Neural cell (in vitro differentiated cells): ENCODE data around the gene MYCBP2. TPM values are rescaled to one million over a fixed set of nuclear protein-coding genes. Genes with fewer than 3 reads are reported as not detected.

ENCODE experiments used
- H2AFZ ChIP-seq: fragments of 200-600, 300-800 bp; sonication (generic), shearing (Covaris generic); 2 replicates; pipeline ENCODE4 v1.6.0; 2014; ENCODE audit warnings: low read depth, mild to moderate bottlenecking, antibody characterized with exemption, low read length, moderate library complexity
- H3F3A ChIP-seq: fragments of 200-600 bp; shearing (Covaris generic); 2 replicates; pipeline ENCODE4 v1.6.1; 2016; ENCODE audit warnings: mild to moderate bottlenecking, moderate library complexity, mixed read lengths, antibody characterized with exemption, low read length; ENCODE audit not compliant: insufficient read depth, poor library complexity, severe bottlenecking
- H3K27ac ChIP-seq: fragments of 200-600, 300-800 bp; sonication (generic), shearing (Covaris generic); 2 replicates; pipeline ENCODE4 v1.5.1; 2014; ENCODE audit warnings: mild to moderate bottlenecking, low read length, moderate library complexity
- H3K27me3 ChIP-seq: fragments of 300-800, 200-600 bp; sonication (generic), shearing (Covaris generic); 2 replicates; pipeline ENCODE4 v1.6.0; 2014; ENCODE audit warnings: mild to moderate bottlenecking, low read depth, low read length, moderate library complexity; ENCODE audit not compliant: insufficient read depth
- H3K36me3 ChIP-seq: fragments of 300-800, 200-600 bp; sonication (generic), shearing (Covaris generic); 2 replicates; pipeline ENCODE4 v1.5.1; 2014; ENCODE audit warnings: mild to moderate bottlenecking, antibody characterized with exemption, low read length, moderate library complexity; ENCODE audit not compliant: insufficient read depth
- H3K4me2 ChIP-seq: fragments of 300-800, 200-600 bp; sonication (generic), shearing (Covaris generic); 2 replicates; pipeline ENCODE4 v1.6.0; 2014; ENCODE audit warnings: mild to moderate bottlenecking, low read length
- H3K4me3 ChIP-seq: fragments of 300-800, 200-600 bp; sonication (generic), shearing (Covaris generic); 2 replicates; pipeline ENCODE4 v1.5.1; 2014; ENCODE audit warnings: mild to moderate bottlenecking, low read length, moderate library complexity
- H3K79me2 ChIP-seq: fragments of 200-600 bp; shearing (Covaris generic); replicated peaks from 2 replicates; pipeline ENCODE4 v1.6.0; 2014; ENCODE audit warnings: mild to moderate bottlenecking, low read length, moderate library complexity; ENCODE audit not compliant: insufficient read depth
- H3K9ac ChIP-seq: fragments of 300-800, 200-600 bp; sonication (generic), shearing (Covaris generic); 2 replicates; pipeline ENCODE4 v1.6.1; 2016; ENCODE audit warnings: mild to moderate bottlenecking, low read length, mixed read lengths
- H3K9me2 ChIP-seq: fragments of 200-600 bp; shearing (Covaris generic); 2 replicates; pipeline ENCODE4 v1.6.1; 2016; ENCODE audit warnings: mild to moderate bottlenecking, low read length, mixed read lengths; ENCODE audit not compliant: insufficient read depth
- H3K9me3 ChIP-seq: fragments of 200-600, 300-800 bp; sonication (generic), shearing (Covaris generic); 2 replicates; pipeline ENCODE4 v1.6.1; 2016; ENCODE audit warnings: mild to moderate bottlenecking, mixed run types, low read length, moderate library complexity, mixed read lengths
- H4K20me1 ChIP-seq: fragments of 200-600 bp; shearing (Covaris generic); 2 replicates; pipeline ENCODE4 v1.6.1; 2016; ENCODE audit warnings: mild to moderate bottlenecking, mixed run types; ENCODE audit not compliant: insufficient read depth
- EZH2 ChIP-seq: fragments of 200-600, 300-800 bp; shearing (Covaris generic), sonication (generic); IDR thresholded peaks from 2 replicates; pipeline ENCODE4 v1.6.1; 2014; ENCODE audit warnings: antibody characterized with exemption, low read length, borderline replicate concordance, mild to moderate bottlenecking; ENCODE audit not compliant: insufficient read depth, poor library complexity, severe bottlenecking
- MXI1 ChIP-seq: fragments of 450-650 bp; conservative IDR thresholded peaks from 2 replicates; pipeline ENCODE4 v1.6.1; 2014; ENCODE audit warnings: antibody characterized with exemption, mild to moderate bottlenecking; ENCODE audit not compliant: poor library complexity, severe bottlenecking
- POLR2AphosphoS5 ChIP-seq: IDR thresholded peaks from 2 replicates; pipeline ENCODE4 v1.6.1; 2012
- RAD21 ChIP-seq: fragments of 450-650 bp; conservative IDR thresholded peaks from 2 replicates; pipeline ENCODE4 v1.6.1; 2014; ENCODE audit warnings: antibody characterized with exemption, mild to moderate bottlenecking, moderate library complexity
- REST ChIP-seq: IDR thresholded peaks from 2 replicates; pipeline ENCODE4 v1.6.1; 2012; ENCODE audit warnings: borderline replicate concordance
- SMC3 ChIP-seq: fragments of 450-650 bp; conservative IDR thresholded peaks from 2 replicates; pipeline ENCODE4 v1.6.1; 2014; ENCODE audit warnings: antibody characterized with exemption, mild to moderate bottlenecking, moderate library complexity; ENCODE audit not compliant: poor library complexity
- TAF1 ChIP-seq: IDR thresholded peaks from 2 replicates; pipeline ENCODE4 v1.6.1; 2012; ENCODE audit warnings: low read depth
- polyA plus RNA-seq: library from polyadenylated mRNA; depleted of rRNA; stranded (reverse); fragments of >200 nt; gene quantifications from 2 replicates; pipeline ENCODE4 v1.2.3, GENCODE V29; 2014
- TF ChIP-seq, protein P1 (sequence below): fragments of 450-650 bp; IDR thresholded peaks from 2 replicates; pipeline ENCODE4 v1.5.1; 2014; ENCODE audit warnings: antibody characterized with exemption, mild to moderate bottlenecking, moderate library complexity; ENCODE audit not compliant: poor library complexity, severe bottlenecking

MYCBP2 gene
- polyA plus RNA-seq, 1 donor from 2014 or later = 135 TPM

- no peaks in the 10 kb centered on the region for H3F3A ChIP-seq
- no peaks in the 10 kb centered on the region for H3K27me3 ChIP-seq
- no peak overlapping the region for H3K4me2 ChIP-seq
- no peak for TF ChIP-seq EZH2
- no peak for TF ChIP-seq POLR2AphosphoS5
- TF ChIP-seq, protein P1, sequence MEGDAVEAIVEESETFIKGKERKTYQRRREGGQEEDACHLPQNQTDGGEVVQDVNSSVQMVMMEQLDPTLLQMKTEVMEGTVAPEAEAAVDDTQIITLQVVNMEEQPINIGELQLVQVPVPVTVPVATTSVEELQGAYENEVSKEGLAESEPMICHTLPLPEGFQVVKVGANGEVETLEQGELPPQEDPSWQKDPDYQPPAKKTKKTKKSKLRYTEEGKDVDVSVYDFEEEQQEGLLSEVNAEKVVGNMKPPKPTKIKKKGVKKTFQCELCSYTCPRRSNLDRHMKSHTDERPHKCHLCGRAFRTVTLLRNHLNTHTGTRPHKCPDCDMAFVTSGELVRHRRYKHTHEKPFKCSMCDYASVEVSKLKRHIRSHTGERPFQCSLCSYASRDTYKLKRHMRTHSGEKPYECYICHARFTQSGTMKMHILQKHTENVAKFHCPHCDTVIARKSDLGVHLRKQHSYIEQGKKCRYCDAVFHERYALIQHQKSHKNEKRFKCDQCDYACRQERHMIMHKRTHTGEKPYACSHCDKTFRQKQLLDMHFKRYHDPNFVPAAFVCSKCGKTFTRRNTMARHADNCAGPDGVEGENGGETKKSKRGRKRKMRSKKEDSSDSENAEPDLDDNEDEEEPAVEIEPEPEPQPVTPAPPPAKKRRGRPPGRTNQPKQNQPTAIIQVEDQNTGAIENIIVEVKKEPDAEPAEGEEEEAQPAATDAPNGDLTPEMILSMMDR = no peak
- H2AFZ ChIP-seq = no peak overlapping the region
- no peaks in the 10 kb centered on the region for H4K20me1 ChIP-seq
- H3K36me3 ChIP-seq = peaks cover 21% of the 10 kb centered on the region
- H3K9me3 ChIP-seq = no peaks in the 10 kb centered on the region
- H3K4me3 ChIP-seq = no peak overlapping the region
- no peaks in the 10 kb centered on the region for H3K9me2 ChIP-seq
- no peak overlapping the region for H3K27ac ChIP-seq
- no peak overlapping the region for H3K9ac ChIP-seq
- H3K79me2 ChIP-seq = no peaks in the 10 kb centered on the region
These were observed 265.5 kb downstream of the MYCBP2 start for GRCh38 chr13:77061362-77061761.

DNA sequence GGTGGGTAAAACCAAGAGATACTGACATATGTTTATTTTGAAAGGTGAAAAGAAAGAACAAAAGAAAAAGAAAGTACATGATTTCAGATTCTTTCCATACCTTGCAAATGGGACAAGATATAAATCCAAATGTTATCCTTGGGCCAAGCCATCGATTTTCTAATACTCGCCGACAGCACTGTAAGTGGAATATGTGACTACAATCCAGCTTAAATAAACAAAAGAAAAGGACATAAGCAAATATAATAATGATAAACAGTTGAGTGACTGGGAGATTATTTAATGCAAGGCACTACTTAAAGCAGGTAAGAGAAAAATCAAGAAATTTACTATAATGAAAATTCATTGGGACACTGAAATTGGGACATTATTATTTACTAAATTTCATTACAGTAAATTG, 270.0 kb downstream of the MYCBP2 start:
- TF ChIP-seq TAF1 = no peak
- no peak for TF ChIP-seq POLR2AphosphoS5
- TF ChIP-seq, protein P1 = no peak
- no peak for TF ChIP-seq REST
- TF ChIP-seq SMC3 = no peak
- TF ChIP-seq EZH2 = no peak
- no peak for TF ChIP-seq RAD21
- no peak for TF ChIP-seq MXI1
- Histone ChIP-seq H3K9me3 (no peaks in the 10 kb centered on the region), H3K27me3 (no peaks in the 10 kb centered on the region), H3K9me2 (no peaks in the 10 kb centered on the region), H4K20me1 (no peaks in the 10 kb centered on the region), H3K79me2 (no peaks in the 10 kb centered on the region), H3K4me2 (no peak overlapping the region), H2AFZ (no peak overlapping the region), H3K36me3 (peaks cover 10% of the 10 kb centered on the region), H3K9ac (no peak overlapping the region), H3K4me3 (no peak overlapping the region), H3K27ac (no peak overlapping the region), H3F3A (no peaks in the 10 kb centered on the region)
